ENCODE data around the gene ERBB4.

DNA sequence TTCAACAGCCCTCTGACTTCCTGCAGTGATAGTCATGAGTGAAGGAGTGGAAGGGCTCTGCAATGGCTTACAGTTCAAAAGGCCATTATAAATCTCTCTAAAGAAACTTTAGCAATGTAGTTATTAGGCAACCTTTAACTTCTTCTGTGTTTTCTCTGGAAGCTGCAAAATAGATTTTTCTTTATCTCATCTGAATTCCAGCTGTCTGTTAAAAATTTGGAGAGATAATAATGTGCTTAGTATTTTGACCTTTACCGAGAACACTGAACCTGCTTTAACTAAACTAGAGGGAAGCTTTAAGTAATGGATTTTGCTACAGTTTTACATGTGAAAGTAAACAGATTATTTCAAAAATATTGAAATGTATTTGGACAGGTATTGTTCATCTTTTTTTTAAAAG lies 847.9 kb downstream of the ERBB4 start:
- TF ChIP-seq ZC3H10 (CRISPR knock-in tag; IDR thresholded peaks at IDR 0.05) (no peak), TOX (CRISPR knock-in tag; IDR thresholded peaks at IDR 0.05; ENCODE audit: borderline replicate concordance) (no peak)

All from SK-N-SH treated with all-trans-retinoic acid at 6 μM for 48 hours (cell line).